Tibial artery (tissue), 4 donors: Measurements from ENCODE around the gene GOLT1A.

ENCODE experiments used
- DNase-seq, 2 donors: peaks; one replicate each; pipeline ENCODE4 v3.0.0-alpha.2; 2019
- H3K27ac ChIP-seq, 2 donors: fragments of 200-600 bp; sonication (generic) in 1 of 2; 1 replicate in 1 of 2; 2 replicates in 1 of 2; pipeline ENCODE4 v1.5.1; 2018 to 2019; ENCODE audit warnings: mild to moderate bottlenecking in 1 of 2
- H3K27me3 ChIP-seq, 2 donors: fragments of 200-600 bp; sonication (generic) in 1 of 2; one replicate each; pipeline versions ENCODE4 v1.5.1 to v1.6.0; 2016 to 2019
- H3K36me3 ChIP-seq, 3 donors: fragments of 200-600 bp; sonication (generic) in 2 of 3; one replicate each; pipeline ENCODE4 v1.5.1; 2016 to 2019; ENCODE audit warnings: mild to moderate bottlenecking in 2 of 3
- H3K4me1 ChIP-seq, 4 donors: fragments of 200-600 bp; sonication (generic) in 2 of 4; 1 replicate in 3 of 4; 2 replicates in 1 of 4; pipeline ENCODE4 v1.5.1; 2016 to 2019
- H3K4me3 ChIP-seq, 2 donors: fragments of 200-600 bp; sonication (generic) in 1 of 2; 1 replicate in 1 of 2; 2 replicates in 1 of 2; pipeline ENCODE4 v1.5.1; 2018 to 2019; ENCODE audit warnings: mild to moderate bottlenecking in 2 of 2
- H3K9me3 ChIP-seq, 3 donors: fragments of 200-600 bp; sonication (generic) in 1 of 3; one replicate each; pipeline ENCODE4 v1.5.1; 2016 to 2019
- CTCF ChIP-seq, 2 experiments: fragments of 200-600 bp in 1 of 2; fragments of 450-650 bp in 1 of 2; IDR thresholded peaks; one replicate each; pipeline ENCODE4 v1.5.1; 2017 to 2019; ENCODE audit warnings: antibody characterized with exemption in 2 of 2, mild to moderate bottlenecking in 1 of 2, moderate library complexity in 1 of 2
- intact Hi-C: fragments of 100-400 bp; cut with DNase I; formaldehyde crosslinking; loops from one replicate; pipeline ENCODE4 v1.15.0; 2023; ENCODE audit warnings: low total_unique reads

GOLT1A gene

GRCh38 chr1:204225841-204226735 is 12.3 kb upstream of the GOLT1A start:
- H3K27ac ChIP-seq, result no peak overlapping the region
- TF ChIP-seq CTCF (IDR thresholded peaks at IDR 0.05), result no peak
- H3K4me3 ChIP-seq, result no peak overlapping the region
- H3K9me3 ChIP-seq, result no peaks in the 10 kb centered on the region
- no peaks in the 10 kb centered on the region for H3K27me3 ChIP-seq
- peaks cover 0 to 3% (median 0%) of the 10 kb centered on the region in 4 donors for H3K4me1 ChIP-seq
- DNase-seq, result no peak
- peaks cover 0 to 42% (median 9%) of the 10 kb centered on the region in 3 donors for H3K36me3 ChIP-seq
- intact Hi-C loops, result no loop called here

GRCh38 chr1:204224655-204225054 is 10.9 kb upstream of the GOLT1A start:
- Histone ChIP-seq H3K27me3 (no peaks in the 10 kb centered on the region), H3K27ac (no peak overlapping the region), H3K9me3 (no peaks in the 10 kb centered on the region), H3K36me3 (peaks cover 0 to 42% (median 9%) of the 10 kb centered on the region in 3 donors), H3K4me3 (no peak overlapping the region), H3K4me1 (peaks cover 0 to 3% (median 0%) of the 10 kb centered on the region in 4 donors)
- no peak for DNase-seq
- no peak for TF ChIP-seq CTCF (IDR thresholded peaks at IDR 0.05)
- intact Hi-C loops, result no loop called here

- Histone ChIP-seq H3K36me3 (peaks cover 0 to 30% (median 5%) of the 10 kb centered on the region in 3 donors), H3K4me3 (no peak overlapping the region), H3K27ac (no peak overlapping the region), H3K9me3 (no peaks in the 10 kb centered on the region), H3K27me3 (no peaks in the 10 kb centered on the region), H3K4me1 (peaks cover 0 to 3% (median 0%) of the 10 kb centered on the region in 4 donors)
- no peak for TF ChIP-seq CTCF (IDR thresholded peaks at IDR 0.05)
- intact Hi-C loops, result no loop called here
- DNase-seq, result no peak
These were observed 9.5 kb upstream of the GOLT1A start for GRCh38 chr1:204223129-204223860.

- Histone ChIP-seq H3K36me3 (peaks cover 0 to 24% (median 0%) of the 10 kb centered on the region in 3 donors), H3K4me1 (peaks cover 0 to 3% (median 0%) of the 10 kb centered on the region in 4 donors), H3K27me3 (no peaks in the 10 kb centered on the region), H3K4me3 (no peak overlapping the region), H3K27ac (no peak overlapping the region), H3K9me3 (no peaks in the 10 kb centered on the region)
- TF ChIP-seq CTCF (IDR thresholded peaks at IDR 0.05), result no peak
- DNase-seq, result no peak
- intact Hi-C loops, result no loop called here
These were observed 8.9 kb upstream of the GOLT1A start for GRCh38 chr1:204222764-204223055.

GRCh38 chr1:204222006-204222763 is 8.4 kb upstream of the GOLT1A start:
- intact Hi-C loops, result no loop called here
- no peak for DNase-seq
- no peaks in the 10 kb centered on the region for H3K9me3 ChIP-seq

More at GRCh38 chr1:204222006-204222763, 8.4 kb upstream of the GOLT1A start:
- peaks cover 0 to 24% (median 0%) of the 10 kb centered on the region in 3 donors for H3K36me3 ChIP-seq
- no peak for TF ChIP-seq CTCF (IDR thresholded peaks at IDR 0.05)
- H3K27me3 ChIP-seq, result no peaks in the 10 kb centered on the region
- peaks cover 0 to 3% (median 0%) of the 10 kb centered on the region in 4 donors for H3K4me1 ChIP-seq
- H3K27ac ChIP-seq, result no peak overlapping the region
- no peak overlapping the region for H3K4me3 ChIP-seq
